Stimulated activated naive CD8-positive, alpha-beta T cell treated with anti-CD3 and anti-CD28 coated beads, Interleukin-15, Interleukin-2, amounts not matched to agents 100 ng/mL and 50 ng/mL, for 24 hours (primary cell): Measurements from ENCODE around the gene PDZD4.

Experiments used
- H3K27ac Mint-ChIP-seq: one replicate; pipeline ENCODE4 v1.8.0; 2021; ENCODE audit warnings: mild to moderate bottlenecking, mixed read lengths
- H3K27me3 Mint-ChIP-seq: one replicate; pipeline ENCODE4 v1.8.0; 2021; ENCODE audit warnings: mixed read lengths
- H3K36me3 Mint-ChIP-seq: one replicate; pipeline ENCODE4 v1.8.0; 2021; ENCODE audit warnings: low read depth, mixed read lengths
- H3K4me1 Mint-ChIP-seq: one replicate; pipeline ENCODE4 v1.8.0; 2021; ENCODE audit warnings: low read depth, mixed read lengths
- H3K4me3 Mint-ChIP-seq: one replicate; pipeline ENCODE4 v1.8.0; 2021; ENCODE audit warnings: mild to moderate bottlenecking, mixed read lengths
- H3K9me3 Mint-ChIP-seq: one replicate; pipeline ENCODE4 v1.8.0; 2021; ENCODE audit warnings: mixed read lengths

The PDZD4 gene

GRCh38 chrX:153763298-153763932 is 66.9 kb downstream of the PDZD4 start:
- Mint-ChIP-seq H3K36me3 (no peaks in the 10 kb centered on the region), H3K27ac (no peak overlapping the region), H3K9me3 (no peaks in the 10 kb centered on the region), H3K4me1 (peaks cover 20% of the 10 kb centered on the region), H3K27me3 (no peaks in the 10 kb centered on the region), H3K4me3 (no peak overlapping the region)

- H3K9me3 Mint-ChIP-seq, result no peaks in the 10 kb centered on the region
- H3K4me1 Mint-ChIP-seq, result peaks cover 16% of the 10 kb centered on the region
- no peaks in the 10 kb centered on the region for H3K36me3 Mint-ChIP-seq
- H3K27ac Mint-ChIP-seq, result no peak overlapping the region
- no peak overlapping the region for H3K4me3 Mint-ChIP-seq
- no peaks in the 10 kb centered on the region for H3K27me3 Mint-ChIP-seq
These were observed 67.6 kb downstream of the PDZD4 start for GRCh38 chrX:153762626-153763173.

GRCh38 chrX:153761863-153762262 is 68.5 kb downstream of the PDZD4 start:
- no peak overlapping the region for H3K27ac Mint-ChIP-seq
- H3K9me3 Mint-ChIP-seq, result no peaks in the 10 kb centered on the region

GRCh38 chrX:153755136-153755535 is 75.2 kb downstream of the PDZD4 start:
- Mint-ChIP-seq H3K27ac (no peak overlapping the region), H3K9me3 (no peaks in the 10 kb centered on the region), H3K4me1 (peaks cover 9% of the 10 kb centered on the region), H3K36me3 (no peaks in the 10 kb centered on the region), H3K4me3 (no peak overlapping the region), H3K27me3 (no peaks in the 10 kb centered on the region)

More at GRCh38 chrX:153761863-153762262, 68.5 kb downstream of the PDZD4 start:
- no peak overlapping the region for H3K4me3 Mint-ChIP-seq
- no peaks in the 10 kb centered on the region for H3K36me3 Mint-ChIP-seq
- H3K27me3 Mint-ChIP-seq, result no peaks in the 10 kb centered on the region
- peaks cover 18% of the 10 kb centered on the region for H3K4me1 Mint-ChIP-seq
